ACHN (cell line): Measurements from ENCODE around the gene CEP295NL.
A peak's percentile ranks its signal among the peaks of the same experiment; 100 is the strongest.

ENCODE experiments used
- DNase-seq: peaks from one replicate; pipeline ENCODE4 v3.0.0-alpha.2; 2015
- in situ Hi-C: cut with HindIII; loops from 2 replicates; pipeline ENCODE4 v1.10.0; 2017; ENCODE audit warnings: low sequenced_read_pairs, low pct_ligation_motif_present, low pct_unique_long_range_greater_than_20kb

Gene CEP295NL

GRCh38 chr17:78933959-78934568 is 31.1 kb upstream of the CEP295NL start:
- in situ Hi-C loops: no loop called here
- peak; percentile 83 for DNase-seq

GRCh38 chr17:78933025-78933958 is 30.3 kb upstream of the CEP295NL start:
- DNase-seq: peak; percentile 97
- in situ Hi-C loops: no loop called here

DNA sequence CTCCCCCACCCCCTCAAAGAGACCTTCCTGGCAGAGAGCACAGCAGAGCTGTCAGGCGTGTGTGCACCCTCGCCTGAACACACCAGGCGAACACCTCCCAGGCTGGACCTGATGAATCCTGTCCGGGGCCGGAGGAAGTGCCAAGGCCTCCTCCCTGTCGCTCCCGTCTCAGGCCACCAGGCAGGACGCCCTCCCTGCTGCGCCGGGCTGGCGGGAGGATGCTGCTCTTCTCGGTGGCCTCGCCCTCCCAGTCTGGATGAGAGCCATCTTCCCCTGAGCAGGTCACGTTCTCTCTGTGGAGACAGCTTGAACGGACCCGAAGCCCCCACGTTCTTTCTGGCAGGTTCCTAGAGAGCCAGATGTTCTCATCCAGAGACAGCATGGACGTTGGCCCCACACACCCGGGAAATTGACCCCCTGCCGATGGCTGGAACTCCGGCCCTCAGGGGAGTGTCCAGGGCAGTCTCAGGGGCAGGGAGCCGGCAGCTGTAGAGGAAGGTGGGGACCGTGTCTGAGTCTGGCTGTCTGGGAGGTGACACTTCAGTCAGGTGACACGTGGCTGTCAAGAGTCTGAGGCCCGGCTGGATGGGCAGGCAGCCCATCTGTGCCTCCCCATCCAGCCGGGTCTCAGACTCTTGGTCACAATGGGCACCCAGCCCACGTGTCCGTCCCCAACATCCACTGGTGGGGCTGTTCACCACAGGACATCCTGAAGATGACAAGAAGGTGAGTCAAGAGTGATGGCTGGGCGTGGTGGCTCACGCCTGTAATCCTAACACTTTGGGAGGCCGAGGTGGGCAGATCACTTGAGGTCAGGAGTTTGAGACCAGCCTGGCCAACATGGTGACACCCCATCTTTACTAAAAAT is 27.1 kb upstream of the CEP295NL start:
- no peak for DNase-seq
- in situ Hi-C loops: no loop called here

- in situ Hi-C loops: no loop called here
Observed at GRCh38 chr17:78925662-78926555, 22.9 kb upstream of the CEP295NL start.

GRCh38 chr17:78925234-78925633 is 22.2 kb upstream of the CEP295NL start, which contains the start of gene TIMP2:
Gene TIMP2, minus strand, starts transcription at chr17:78925387. Its CDS starts 299 bp downstream, at chr17:78925088.
- peak; percentile 86 for DNase-seq
- in situ Hi-C loops: no loop called here

More at GRCh38 chr17:78925662-78926555, 22.9 kb upstream of the CEP295NL start:
- peak; percentile 42 for DNase-seq

DNA sequence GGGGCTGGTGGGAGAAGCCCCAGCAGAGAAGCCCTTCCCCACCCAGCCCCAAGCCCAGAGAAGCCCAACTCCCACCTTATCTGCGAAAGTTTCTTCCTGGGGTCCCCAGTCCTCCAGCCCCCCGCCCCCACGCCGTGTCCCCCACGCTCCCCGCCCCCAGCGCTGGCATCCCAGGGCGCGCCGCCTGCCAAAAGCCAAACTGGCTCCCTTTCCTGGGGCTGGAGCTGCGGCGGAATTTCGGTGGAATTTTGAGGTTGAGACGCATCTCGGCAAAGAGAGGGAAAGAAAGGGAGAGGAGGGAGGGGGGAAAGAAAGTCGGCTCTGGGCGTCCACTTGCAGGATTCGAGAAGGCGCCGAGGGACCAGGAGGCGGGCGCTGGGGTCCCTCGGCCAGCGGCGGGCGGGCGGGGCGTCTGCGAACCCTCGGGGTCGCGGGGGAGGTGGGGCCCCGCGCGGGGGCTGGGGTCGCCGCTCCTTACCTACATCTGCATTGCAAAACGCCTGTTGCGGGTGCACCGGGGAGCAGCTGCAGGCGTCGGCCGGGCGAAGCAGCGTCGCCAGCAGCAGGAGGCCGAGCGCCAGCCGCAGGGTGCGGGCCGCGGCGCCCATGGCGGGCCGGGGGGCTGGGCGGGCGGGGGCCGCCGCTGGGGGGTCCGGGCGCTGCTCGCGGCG is 21.6 kb upstream of the CEP295NL start:
- in situ Hi-C loops: no loop called here
- peak; percentile 43 for DNase-seq

DNA sequence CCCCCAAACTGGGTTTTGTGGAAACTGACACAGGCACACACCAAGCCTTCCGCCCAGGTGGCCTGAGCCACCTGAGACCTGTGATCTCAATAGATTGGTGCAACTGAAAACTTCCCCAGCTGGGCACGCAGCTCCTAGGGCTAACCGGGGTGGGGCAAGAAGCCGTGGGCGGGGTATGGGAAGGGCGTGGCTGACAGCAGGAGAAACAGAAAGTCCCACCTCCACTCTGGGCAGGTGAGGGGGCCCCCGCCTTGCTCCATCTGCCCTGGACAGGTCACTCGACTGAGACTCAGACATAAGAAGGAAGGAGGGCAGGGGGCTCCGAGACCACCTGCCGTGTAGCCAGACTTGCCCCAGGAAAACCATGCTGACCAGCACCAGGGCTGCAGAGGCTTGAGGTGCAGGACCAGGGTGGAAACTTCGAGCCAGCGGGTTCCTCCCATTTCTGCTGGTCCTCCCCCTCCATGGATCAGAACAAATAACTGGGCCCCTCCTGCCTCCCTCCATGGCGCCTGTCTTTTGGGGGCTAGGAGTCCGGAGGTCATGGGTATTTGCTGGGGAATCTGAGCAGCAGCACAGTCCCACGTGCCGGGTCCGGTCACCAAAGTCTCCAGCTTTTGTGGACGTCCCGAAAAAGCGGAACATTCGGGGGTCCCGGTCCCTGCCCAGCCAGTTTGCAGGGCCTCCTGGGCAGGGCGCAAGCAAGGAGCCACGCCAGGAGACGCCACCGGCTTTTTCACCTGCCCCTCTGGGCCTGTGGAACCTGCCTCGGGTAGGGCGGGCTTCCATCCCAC is 20.9 kb upstream of the CEP295NL start:
- in situ Hi-C loops: no loop called here
- peak; percentile 59 for DNase-seq

GRCh38 chr17:78922816-78923498 is 20.0 kb upstream of the CEP295NL start:
- no peak for DNase-seq

GRCh38 chr17:78921437-78921971 is 18.5 kb upstream of the CEP295NL start:
- in situ Hi-C loops: no loop called here
- DNase-seq: no peak

More at GRCh38 chr17:78922816-78923498, 20.0 kb upstream of the CEP295NL start:
- in situ Hi-C loops: no loop called here

DNA sequence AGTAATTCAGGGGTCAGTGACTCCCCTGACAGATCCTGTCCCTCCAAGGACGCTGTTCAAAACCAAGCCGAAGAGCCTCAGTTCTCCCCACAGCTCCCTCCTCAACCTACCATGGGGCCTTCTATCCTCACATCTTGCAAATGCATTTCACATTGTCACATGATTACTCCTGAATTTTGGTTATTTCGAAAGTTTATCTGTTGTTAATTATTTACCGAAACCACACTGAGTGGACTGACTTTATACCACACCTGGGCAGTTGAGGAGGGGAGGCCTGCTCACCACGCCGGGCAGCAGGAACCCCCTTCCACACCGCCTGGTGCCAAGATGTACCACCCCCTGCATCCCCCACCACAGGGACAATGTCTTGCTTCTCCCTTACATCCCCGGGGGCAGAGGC is 17.5 kb upstream of the CEP295NL start:
- DNase-seq: no peak
- in situ Hi-C loops: no loop called here

DNA sequence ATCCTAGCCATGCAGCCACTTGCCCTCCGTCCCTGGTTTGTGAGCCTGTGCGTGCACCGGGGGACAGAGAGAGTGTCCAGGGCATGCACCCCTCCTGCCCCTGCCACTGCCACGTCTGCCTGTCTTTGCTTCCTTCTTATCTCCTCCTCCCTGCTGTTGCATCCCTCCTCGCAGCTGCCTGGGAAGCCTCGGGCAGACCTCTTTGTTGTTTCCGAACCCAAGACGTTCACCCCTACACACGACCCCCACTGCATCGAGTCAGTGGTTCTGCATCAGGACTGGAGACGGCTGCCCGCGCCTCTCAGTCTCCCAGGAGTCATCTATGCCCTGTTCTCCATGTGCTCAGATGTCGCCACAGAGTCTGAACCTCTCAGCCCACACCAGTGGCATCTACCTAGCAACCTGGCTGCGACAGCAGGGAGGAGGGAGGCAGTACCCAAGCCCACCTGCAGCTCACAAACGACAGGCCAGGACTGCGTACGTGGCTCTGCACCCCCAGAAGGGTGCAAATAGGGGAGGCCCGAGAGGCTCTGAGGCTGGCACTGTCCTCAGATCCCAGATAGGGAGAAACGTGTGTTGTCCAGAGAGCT is 17.0 kb upstream of the CEP295NL start:
- no peak for DNase-seq
- in situ Hi-C loops: no loop called here

GRCh38 chr17:78918979-78919378 is 16.0 kb upstream of the CEP295NL start:
- in situ Hi-C loops: no loop called here
- DNase-seq: no peak

DNA sequence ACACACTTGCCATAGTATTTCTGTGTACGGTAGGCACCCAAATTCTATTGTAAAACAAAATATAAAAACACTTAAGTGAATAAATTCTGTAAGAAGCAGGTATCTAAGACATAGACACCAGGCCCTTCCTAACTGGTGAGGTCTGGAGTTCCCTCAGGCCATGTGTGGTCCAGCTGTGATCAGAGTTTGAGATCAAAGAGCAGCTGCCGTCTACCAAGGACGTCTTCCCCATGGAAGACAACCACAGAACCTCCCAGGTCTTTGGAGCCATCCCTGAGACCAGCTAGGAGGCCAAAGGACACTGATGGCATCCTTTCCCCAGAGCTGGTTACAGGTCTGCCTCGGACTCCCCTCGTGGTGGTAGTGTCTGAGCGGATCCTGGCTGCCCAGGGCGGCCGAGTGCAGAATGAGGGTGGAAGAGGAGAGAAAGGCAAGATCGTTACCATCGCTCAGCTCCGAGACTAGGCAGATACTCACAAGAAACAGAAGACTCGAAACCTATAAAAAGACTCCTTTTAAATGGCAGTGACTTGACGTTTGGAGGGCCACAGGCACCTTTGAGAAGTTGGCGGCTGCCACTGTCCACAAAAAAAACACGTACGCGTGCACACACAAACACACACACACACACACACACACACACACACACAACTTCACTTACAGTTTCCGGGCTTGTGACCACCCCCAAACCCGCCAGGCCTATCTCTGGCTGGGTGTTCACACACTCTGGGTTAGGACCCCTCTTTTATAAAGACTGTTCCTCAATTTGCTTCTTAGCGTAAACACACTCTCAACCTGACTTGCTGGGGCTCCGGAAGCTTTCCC is 14.7 kb upstream of the CEP295NL start:
- DNase-seq: no peak
- in situ Hi-C loops: no loop called here

DNA sequence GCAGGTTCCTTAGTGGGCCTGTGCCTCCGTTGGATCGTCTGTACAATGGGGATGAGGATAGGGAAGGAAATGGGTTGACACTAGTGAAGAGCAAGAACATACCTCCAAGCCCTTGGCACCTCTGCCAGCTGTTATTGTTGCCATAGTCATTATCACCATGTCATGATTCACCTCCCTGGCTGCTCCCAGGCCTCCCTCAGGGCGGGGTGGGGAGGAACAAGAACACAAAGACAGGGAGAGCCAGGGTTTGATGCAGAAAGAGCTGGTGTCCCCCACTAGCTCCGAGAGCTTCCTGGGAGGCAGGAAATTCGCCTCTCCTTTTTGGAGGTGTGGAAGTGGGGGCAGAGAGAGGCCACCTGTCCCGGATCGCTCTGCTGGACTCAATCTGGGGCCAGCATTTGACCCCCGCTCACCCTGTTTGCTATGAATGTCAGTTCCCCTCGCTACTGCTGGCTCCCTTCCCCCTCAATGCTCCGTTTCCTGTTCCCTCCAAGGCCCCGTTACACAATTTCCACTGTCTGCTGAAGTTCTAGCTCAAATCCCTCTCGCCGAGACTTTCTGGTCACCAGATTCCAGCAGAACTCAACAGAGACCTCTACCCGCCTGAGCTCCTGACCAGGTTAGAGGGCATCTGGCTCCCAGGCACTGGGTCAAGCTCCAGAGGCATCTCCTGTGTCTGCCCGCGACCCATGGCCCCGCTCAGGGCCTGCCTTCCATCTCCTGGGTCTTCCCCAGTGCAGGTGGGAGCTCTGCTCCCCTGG is 13.1 kb upstream of the CEP295NL start:
- in situ Hi-C loops: no loop called here
- no peak for DNase-seq
